H9 (cell line): Measurements from ENCODE around the gene C1RL. TPM values are rescaled to one million over a fixed set of nuclear protein-coding genes. Genes with fewer than 3 reads are reported as not detected.

Source experiments
- DNase-seq: peaks from one replicate; pipeline ENCODE4 v3.0.0-alpha.2; 2017
- H2AFZ ChIP-seq: one replicate; pipeline ENCODE4 v1.6.1; 2013; ENCODE audit warnings: mild to moderate bottlenecking, low read length, control low read depth, moderate library complexity
- H2AK5ac ChIP-seq: 2 replicates; pipeline ENCODE4 v1.6.1; 2013; ENCODE audit warnings: low read length, control low read depth, mixed read lengths; ENCODE audit not compliant: insufficient read length
- H2BK120ac ChIP-seq: one replicate; pipeline ENCODE4 v1.6.1; 2013; ENCODE audit warnings: low read depth, mild to moderate bottlenecking, low read length, control low read depth, inconsistent platforms; ENCODE audit not compliant: poor library complexity, severe bottlenecking
- H2BK12ac ChIP-seq: 2 replicates; pipeline ENCODE4 v1.6.1; 2013; ENCODE audit warnings: low read length, control low read depth, mixed read lengths, low read depth; ENCODE audit not compliant: insufficient read length
- H2BK15ac ChIP-seq: 2 replicates; pipeline ENCODE4 v1.6.1; 2013; ENCODE audit warnings: low read depth, low read length, control low read depth
- H2BK20ac ChIP-seq: one replicate; pipeline ENCODE4 v1.6.1; 2013; ENCODE audit warnings: low read depth, mild to moderate bottlenecking, low read length, control low read depth, inconsistent platforms; ENCODE audit not compliant: poor library complexity, severe bottlenecking
- H2BK5ac ChIP-seq: 2 replicates; pipeline ENCODE4 v1.6.1; 2013; ENCODE audit warnings: low read length, control low read depth, mixed read lengths; ENCODE audit not compliant: insufficient read length
- H3K14ac ChIP-seq: 2 replicates; pipeline ENCODE4 v1.6.1; 2013; ENCODE audit warnings: low read length, control low read depth; ENCODE audit not compliant: insufficient read depth
- H3K18ac ChIP-seq: 2 replicates; pipeline ENCODE4 v1.6.1; 2013; ENCODE audit warnings: low read depth, mild to moderate bottlenecking, mixed read lengths, low read length, control low read depth; ENCODE audit not compliant: insufficient read length
- H3K23ac ChIP-seq: 2 replicates; pipeline ENCODE4 v1.6.1; 2013; ENCODE audit warnings: low read length, control low read depth, mixed read lengths, low read depth; ENCODE audit not compliant: insufficient read length
- H3K23me2 ChIP-seq: 2 replicates; pipeline ENCODE4 v1.6.1; 2013; ENCODE audit warnings: low read depth, mild to moderate bottlenecking, mixed read lengths, low read length, control low read depth; ENCODE audit not compliant: insufficient read length, poor library complexity, severe bottlenecking
- H3K27ac ChIP-seq: 2 replicates; pipeline ENCODE4 v1.5.1; 2013; ENCODE audit warnings: low read length, control low read depth, mixed read lengths, low read depth; ENCODE audit not compliant: insufficient read length
- H3K27me3 ChIP-seq: 2 replicates; pipeline ENCODE4 v1.6.1; 2013; ENCODE audit warnings: low read length, control low read depth, inconsistent platforms; ENCODE audit not compliant: insufficient read depth
- H3K4ac ChIP-seq: 2 replicates; pipeline ENCODE4 v1.6.1; 2013; ENCODE audit warnings: low read depth, mild to moderate bottlenecking, control low read depth, inconsistent platforms, low read length, moderate library complexity
- H3K4me1 ChIP-seq: 2 replicates; pipeline ENCODE4 v1.6.1; 2013; ENCODE audit warnings: low read length, control low read depth, inconsistent platforms; ENCODE audit not compliant: insufficient read depth
- H3K4me2 ChIP-seq: 2 replicates; pipeline ENCODE4 v1.6.1; 2013; ENCODE audit warnings: low read length, control low read depth, mixed read lengths; ENCODE audit not compliant: insufficient read length, insufficient read depth
- H3K56ac ChIP-seq: 2 replicates; pipeline ENCODE4 v1.6.1; 2013; ENCODE audit warnings: low read depth, mild to moderate bottlenecking, mixed read lengths, low read length, control low read depth; ENCODE audit not compliant: insufficient read length
- H3K79me1 ChIP-seq: 2 replicates; pipeline ENCODE4 v1.6.1; 2013; ENCODE audit warnings: low read depth, mild to moderate bottlenecking, moderate library complexity, low read length, control low read depth, inconsistent platforms; ENCODE audit not compliant: insufficient read depth, poor library complexity, severe bottlenecking
- H3K79me2 ChIP-seq: 2 replicates; pipeline ENCODE4 v1.6.1; 2013; ENCODE audit warnings: low read length, control low read depth, inconsistent platforms; ENCODE audit not compliant: insufficient read depth
- H3K9ac ChIP-seq: 2 replicates; pipeline ENCODE4 v1.6.1; 2013; ENCODE audit warnings: low read length, control low read depth, mixed read lengths; ENCODE audit not compliant: insufficient read length; ENCODE audit errors: extremely low read depth
- H3K9me3 ChIP-seq: one replicate; pipeline ENCODE4 v1.6.1; 2013; ENCODE audit warnings: low read depth, low read length, inconsistent platforms; ENCODE audit not compliant: control insufficient read depth
- H3T11ph ChIP-seq: one replicate; pipeline ENCODE4 v1.6.1; 2013; ENCODE audit warnings: mild to moderate bottlenecking, low read length, control low read depth, inconsistent platforms
- H4K20me1 ChIP-seq: one replicate; pipeline ENCODE4 v1.6.1; 2013; ENCODE audit not compliant: control insufficient read depth, insufficient read length, insufficient read depth
- H4K5ac ChIP-seq: 2 replicates; pipeline ENCODE4 v1.6.1; 2013; ENCODE audit warnings: low read depth, mild to moderate bottlenecking, mixed read lengths, low read length, control low read depth; ENCODE audit not compliant: insufficient read length
- H4K8ac ChIP-seq: replicated peaks from 2 replicates; pipeline ENCODE4 v1.6.1; 2013; ENCODE audit warnings: low read length, control low read depth, mixed read lengths, low read depth; ENCODE audit not compliant: insufficient read length
- H4K91ac ChIP-seq: 2 replicates; pipeline ENCODE4 v1.6.1; 2013; ENCODE audit warnings: low read depth, mild to moderate bottlenecking, moderate library complexity, mixed read lengths, low read length, control low read depth; ENCODE audit not compliant: insufficient read length
- H3K27ac Mint-ChIP-seq, 3 experiments: 2 replicates in 2 of 3; 3 replicates in 1 of 3; pipeline ENCODE4 v1.8.0; 2020 to 2021; ENCODE audit warnings: mixed read lengths in 3 of 3, mild to moderate bottlenecking in 1 of 3, moderate library complexity in 1 of 3
- H3K27me3 Mint-ChIP-seq: 2 replicates; pipeline ENCODE4 v1.8.0; 2021; ENCODE audit warnings: low read depth, mild to moderate bottlenecking, moderate library complexity, mixed read lengths
- H3K36me3 Mint-ChIP-seq, 3 experiments: 2 replicates in 2 of 3; 3 replicates in 1 of 3; pipeline ENCODE4 v1.8.0; 2020 to 2021; ENCODE audit warnings: low read depth in 3 of 3, mixed read lengths in 3 of 3; ENCODE audit not compliant: insufficient read depth in 1 of 3
- H3K4me1 Mint-ChIP-seq, 2 experiments: 2 replicates each; pipeline ENCODE4 v1.8.0; 2020; ENCODE audit warnings: mixed read lengths in 2 of 2
- H3K4me3 Mint-ChIP-seq, 2 experiments: 2 replicates in 1 of 2; 3 replicates in 1 of 2; pipeline ENCODE4 v1.8.0; 2020 to 2021; ENCODE audit warnings: mild to moderate bottlenecking in 2 of 2, mixed read lengths in 2 of 2, moderate library complexity in 1 of 2
- H3K9me3 Mint-ChIP-seq, 2 experiments: 2 replicates in 1 of 2; 3 replicates in 1 of 2; pipeline ENCODE4 v1.8.0; 2020; ENCODE audit warnings: mild to moderate bottlenecking in 2 of 2, mixed read lengths in 2 of 2, moderate library complexity in 1 of 2
- CTCF ChIP-seq: fragments of 200-600 bp; sonication (generic); conservative IDR thresholded peaks from 3 replicates; pipeline ENCODE4 v1.8.0; 2021; ENCODE audit warnings: antibody characterized with exemption, mild to moderate bottlenecking
- WGBS: extraction: QIAGEN DNeasy Blood & Tissue Kit; methylation state at CpG from one replicate; pipeline ENCODE4 v1.1.7; 2013; ENCODE audit warnings: missing lambda C conversion rate, low lambda C conversion rate, mixed read lengths; ENCODE audit not compliant: insufficient read length; ENCODE audit errors: extremely low coverage; 5-methylcytosine and 5-hydroxymethylcytosine counted together
- total RNA-seq: library from RNA; stranded (reverse); gene quantifications from 2 replicates; pipeline ENCODE4 v1.2.1, GENCODE V29; 2021

C1RL gene
- total RNA-seq, 1 experiment from 2014 or later = 15.1 TPM

GRCh38 chr12:7154901-7155470, 46.0 kb upstream of the C1RL start:
- no peak overlapping the region for H4K91ac ChIP-seq
- H2AK5ac ChIP-seq = no peak overlapping the region
- no peak overlapping the region for H3K4ac ChIP-seq
- no peak overlapping the region for H3K27ac Mint-ChIP-seq
- H3K4me1 Mint-ChIP-seq = no peaks in the 10 kb centered on the region
- H2BK15ac ChIP-seq = no peak overlapping the region
- peaks cover 0 to 14% (median 13%) of the 10 kb centered on the region in 3 experiments; a peak in 6 of 7 replicates for H3K36me3 Mint-ChIP-seq
- no peak overlapping the region for H3K56ac ChIP-seq
- no peaks in the 10 kb centered on the region for H3K23me2 ChIP-seq
- no CpG with 5 or more reads among the region's 12 CpGs for whole genome bisulfite sequencing
- H3K18ac ChIP-seq = no peak overlapping the region
- H4K8ac ChIP-seq = no peak overlapping the region
- H3K27ac ChIP-seq = no peak overlapping the region
- H3K4me3 Mint-ChIP-seq = no peak overlapping the region
- no peaks in the 10 kb centered on the region for H3K9me3 Mint-ChIP-seq
- H2BK12ac ChIP-seq = no peak overlapping the region
- TF ChIP-seq CTCF = no peak
- H3K79me1 ChIP-seq = no peaks in the 10 kb centered on the region
- no peak overlapping the region for H3K9ac ChIP-seq
- no peak overlapping the region for H4K5ac ChIP-seq
- no peaks in the 10 kb centered on the region for H3K79me2 ChIP-seq
- H3K9me3 ChIP-seq = no peaks in the 10 kb centered on the region
- no peak overlapping the region for H2BK120ac ChIP-seq
- H3K23ac ChIP-seq = no peak overlapping the region
- H3K14ac ChIP-seq = no peak overlapping the region
- no peak overlapping the region for H3T11ph ChIP-seq
- H2AFZ ChIP-seq = no peak overlapping the region
- DNase-seq = no peak
- no peaks in the 10 kb centered on the region for H4K20me1 ChIP-seq
- H3K27me3 ChIP-seq = no peaks in the 10 kb centered on the region
- H3K27me3 Mint-ChIP-seq = no peaks in the 10 kb centered on the region; the same call in 1 of the 2 replicates
- no peaks in the 10 kb centered on the region for H3K4me1 ChIP-seq
- H2BK20ac ChIP-seq = no peak overlapping the region
- H3K4me2 ChIP-seq = no peak overlapping the region
- no peak overlapping the region for H2BK5ac ChIP-seq
